Measurements from ENCODE around the gene SDHAF1.

- TF ChIP-seq EP300 (IDR thresholded peaks at IDR 0.05) (no peak), CTCF (IDR thresholded peaks at IDR 0.05) (no peak)
Observed at GRCh38 chr19:35996777-35997176, 1.8 kb downstream of the SDHAF1 start.

Measured in stomach (tissue), 4 donors.